ENCODE measurements around the gene LDOC1. TPM values are rescaled to one million over a fixed set of nuclear protein-coding genes. Genes with fewer than 3 reads are reported as not detected.
"Not testable (repeated sequence)": the region's sequence is repeated elsewhere in the genome, so short reads cannot be mapped to it uniquely, and the experiment has no call there.

Gene LDOC1
- total RNA-seq = 4.5 and 5.3 TPM in 2 replicates

DNA sequence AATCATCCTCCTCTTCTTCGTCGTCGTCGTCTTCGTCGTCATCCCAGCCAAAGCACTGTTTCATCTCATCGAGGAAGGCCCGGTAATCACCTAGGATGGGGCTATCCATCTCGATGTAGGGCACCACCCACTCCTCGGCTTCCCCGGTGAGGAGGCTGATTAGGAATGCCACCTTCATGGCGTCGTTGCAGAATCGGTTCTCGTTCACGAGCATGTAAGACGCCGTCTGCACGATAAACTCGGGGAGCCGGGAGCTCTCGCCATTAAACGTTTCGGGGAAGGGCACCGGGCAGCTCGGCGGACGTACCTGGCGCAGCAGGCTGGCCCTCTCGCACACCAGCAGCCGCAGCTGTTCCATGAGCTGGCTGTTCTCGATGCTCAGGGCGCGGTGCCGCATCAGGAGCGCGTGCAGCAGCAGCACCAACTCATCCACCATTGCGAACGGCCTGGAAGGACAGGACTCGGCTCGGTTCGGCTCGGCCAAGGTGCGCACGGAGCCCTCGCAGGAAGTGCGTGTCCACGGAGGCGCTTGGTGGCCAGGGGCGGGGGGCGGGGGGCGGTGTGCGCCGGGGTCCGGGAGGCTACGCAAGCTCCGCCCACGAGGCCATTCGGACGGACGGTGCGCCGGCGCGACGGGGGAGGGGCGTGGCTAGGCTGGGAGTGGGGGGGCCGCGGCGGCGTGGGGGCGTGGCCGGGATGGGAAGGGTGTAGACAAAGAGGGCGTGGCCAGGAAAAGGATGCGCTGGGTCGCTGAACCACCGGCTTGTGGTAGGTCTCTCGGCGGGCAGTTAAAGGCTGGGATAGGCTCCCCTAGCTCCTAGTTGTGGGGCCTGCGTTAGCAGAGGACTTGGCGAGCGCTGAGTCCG lies at the start of gene LDOC1:
TSS of gene LDOC1 (minus strand) at position 544 of the 866 bp plus-strand sequence. CDS start at position 436, 108 bp downstream.
- DNase-seq (ENCODE audit: low read depth, low spot score) = peak; percentile 10

DNA sequence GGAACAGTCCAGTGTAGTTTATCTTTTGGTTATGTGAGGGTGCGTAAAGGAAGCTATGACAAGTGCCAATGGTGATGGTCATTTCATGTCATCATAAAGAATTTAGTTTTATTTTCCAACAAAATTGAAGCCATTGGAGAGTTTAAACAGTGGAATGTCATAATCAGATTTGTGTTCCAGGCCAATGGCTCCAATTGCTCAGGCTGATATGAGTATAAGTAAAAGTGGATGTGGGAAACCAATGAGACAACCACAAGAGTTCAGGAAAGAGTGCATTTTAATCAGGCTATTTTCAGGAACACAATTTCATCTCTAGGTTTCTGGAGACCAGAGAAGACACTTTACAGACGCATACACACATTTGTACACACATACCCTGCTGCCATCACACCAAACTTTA lies 44.7 kb upstream of the LDOC1 start:
- no peak for DNase-seq (ENCODE audit: low read depth, low spot score)

- DNase-seq (ENCODE audit: low read depth, low spot score) = peak; percentile 36
These were observed 43.5 kb upstream of the LDOC1 start for GRCh38 chrX:141220342-141221008.

- no peak for DNase-seq (ENCODE audit: low read depth, low spot score)
These were observed 37.3 kb upstream of the LDOC1 start for GRCh38 chrX:141214196-141214595.

DNA sequence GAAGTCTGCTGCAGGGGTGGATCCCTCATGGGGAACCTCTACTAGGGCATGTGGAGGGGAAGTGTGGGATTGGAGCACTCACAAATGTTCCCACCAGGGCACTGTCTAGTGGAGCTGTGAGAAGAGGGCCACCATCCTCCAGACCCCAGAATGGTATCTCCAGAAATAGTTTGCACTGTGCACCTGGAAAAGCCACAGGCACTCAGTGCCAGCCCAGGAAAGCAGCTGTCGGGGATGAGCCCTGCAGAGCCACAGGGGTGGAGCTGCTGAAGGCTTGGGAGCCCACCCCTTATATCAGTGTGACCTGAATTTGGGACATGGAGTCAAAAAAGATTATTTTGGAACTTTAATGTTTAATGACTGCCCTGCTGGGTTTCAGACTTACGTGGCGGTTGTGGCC lies 25.0 kb upstream of the LDOC1 start:
- DNase-seq (ENCODE audit: low read depth, low spot score) = no peak

- DNase-seq (ENCODE audit: low read depth, low spot score) = not testable (repeated sequence)
These were observed 11.6 kb upstream of the LDOC1 start for GRCh38 chrX:141188573-141188972.

- DNase-seq (ENCODE audit: low read depth, low spot score) = no peak
These were observed 8.4 kb upstream of the LDOC1 start for GRCh38 chrX:141185366-141185765.

GRCh38 chrX:141183000-141183399 lies 6.1 kb upstream of the LDOC1 start:
- no peak for DNase-seq (ENCODE audit: low read depth, low spot score)

- no peak for DNase-seq (ENCODE audit: low read depth, low spot score)
These were observed 3.9 kb upstream of the LDOC1 start for GRCh38 chrX:141180851-141181250.

- no peak for DNase-seq (ENCODE audit: low read depth, low spot score)
These were observed 1.1 kb downstream of the LDOC1 start for GRCh38 chrX:141175786-141176185.

DNA sequence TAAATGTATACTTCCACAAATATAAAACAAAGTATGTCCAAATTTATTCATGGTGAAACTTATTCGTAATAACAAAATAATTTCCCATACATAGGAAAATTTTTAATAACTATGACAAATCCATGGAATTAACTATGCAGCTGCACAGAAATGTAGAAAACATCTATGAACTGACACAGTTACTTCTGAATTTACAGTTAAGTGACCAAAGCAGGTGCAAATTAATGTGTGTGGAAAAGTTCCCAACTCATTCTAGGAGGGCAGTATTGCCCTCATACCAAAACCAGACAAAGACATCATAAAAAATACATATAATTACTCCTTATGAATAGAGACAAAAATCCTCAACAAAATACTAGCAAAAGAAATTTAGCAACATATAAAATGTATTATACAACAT lies 12.5 kb downstream of the LDOC1 start:
- DNase-seq (ENCODE audit: low read depth, low spot score) = no peak

- no peak for DNase-seq (ENCODE audit: low read depth, low spot score)
These were observed 18.8 kb downstream of the LDOC1 start for GRCh38 chrX:141158084-141158483.

DNA sequence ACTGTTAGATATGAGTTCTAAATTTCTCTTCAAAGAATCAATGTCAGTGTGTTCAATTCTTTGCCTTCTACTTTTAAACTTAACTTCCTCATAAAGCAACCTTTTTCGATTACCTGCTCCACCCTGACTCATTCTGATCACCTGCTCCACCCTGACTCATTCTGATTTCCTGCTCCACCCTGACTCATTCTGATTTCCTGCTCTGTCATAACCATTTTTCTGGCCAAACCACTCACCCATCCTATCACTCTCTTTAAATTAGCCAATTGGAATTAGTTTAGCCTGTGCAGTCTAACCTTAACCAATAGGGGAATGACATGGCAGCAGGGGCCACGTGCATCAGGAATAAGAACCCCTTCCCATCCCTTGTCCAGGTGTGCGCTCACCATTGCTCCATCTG lies 21.7 kb downstream of the LDOC1 start:
- DNase-seq (ENCODE audit: low read depth, low spot score) = not testable (repeated sequence)

DNA sequence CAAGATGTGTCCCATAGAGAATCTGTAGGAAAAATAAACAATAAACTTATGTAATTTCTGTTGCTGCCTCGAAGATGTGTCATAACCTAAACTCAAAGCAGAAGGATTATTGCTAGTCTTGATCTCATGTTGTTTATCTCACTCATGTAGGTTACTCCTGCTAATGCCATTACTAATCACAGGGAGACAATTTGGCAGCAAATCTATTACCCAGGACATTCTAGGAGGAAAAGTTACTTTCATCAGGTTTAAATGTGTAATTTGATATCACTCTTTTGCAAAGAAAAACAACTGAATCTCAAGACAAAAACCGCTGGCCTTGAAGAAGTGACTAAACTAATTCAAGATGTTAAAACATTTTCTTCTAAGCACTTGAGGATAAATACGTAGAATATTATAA lies 34.0 kb downstream of the LDOC1 start:
- DNase-seq (ENCODE audit: low read depth, low spot score) = no peak

GRCh38 chrX:141133272-141133671 lies 43.7 kb downstream of the LDOC1 start:
- no peak for DNase-seq (ENCODE audit: low read depth, low spot score)

DNA sequence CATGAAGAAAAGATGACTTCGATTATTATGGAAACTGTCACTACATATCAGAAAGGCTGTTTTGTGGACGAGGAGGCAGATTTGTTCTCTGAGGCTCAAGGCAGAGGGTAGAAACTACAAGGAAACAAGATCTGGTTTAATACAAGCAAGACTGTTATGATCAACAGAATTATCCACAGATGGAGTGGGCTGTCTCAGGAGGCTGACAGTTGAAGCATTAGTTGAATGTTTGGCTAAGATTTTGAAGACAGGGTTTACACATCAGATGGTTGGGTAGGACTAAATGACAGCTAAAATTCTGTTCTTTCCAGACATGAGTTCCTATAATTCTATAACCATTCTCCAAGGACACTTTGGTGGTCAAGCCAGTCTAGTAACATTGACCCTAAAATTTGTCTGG lies 49.8 kb downstream of the LDOC1 start:
- DNase-seq (ENCODE audit: low read depth, low spot score) = no peak

Other genes starting within 250 kb of the LDOC1 start
- not detected in 2 replicates for gene SPANXB1, start 174.5 kb downstream of the LDOC1 start, total RNA-seq
- not detected in 2 replicates for gene SPANXC, start 65.4 kb upstream of the LDOC1 start, total RNA-seq